Loucy (cell line): ENCODE data around the gene ASIC2.

ENCODE experiments used
- H2AFZ ChIP-seq: fragments of 200-600 bp; sonication (generic); 2 replicates; pipeline ENCODE4 v1.6.0; 2016; ENCODE audit warnings: antibody characterized with exemption, mild to moderate bottlenecking, low read length, moderate library complexity
- H3F3A ChIP-seq: fragments of 200-600 bp; 2 replicates; pipeline ENCODE4 v1.6.0; 2016; ENCODE audit warnings: antibody characterized with exemption, low read depth, mild to moderate bottlenecking
- H3K27me3 ChIP-seq: fragments of 200-600 bp; sonication (generic); 2 replicates; pipeline ENCODE4 v1.6.1; 2014; ENCODE audit warnings: low read length, mild to moderate bottlenecking; ENCODE audit not compliant: insufficient read depth, poor library complexity, severe bottlenecking
- H3K36me3 ChIP-seq: fragments of 200-600 bp; sonication (generic); 2 replicates; pipeline ENCODE4 v1.6.1; 2016; ENCODE audit warnings: low read length; ENCODE audit not compliant: insufficient read depth
- H3K4me1 ChIP-seq: fragments of 200-600 bp; sonication (generic); 2 replicates; pipeline ENCODE4 v1.5.1; 2014; ENCODE audit warnings: low read length, mild to moderate bottlenecking; ENCODE audit not compliant: insufficient read depth, poor library complexity, severe bottlenecking
- H3K4me2 ChIP-seq: fragments of 200-600 bp; sonication (generic); 2 replicates; pipeline ENCODE4 v1.6.0; 2014; ENCODE audit warnings: antibody characterized with exemption, low read length, low read depth, mild to moderate bottlenecking; ENCODE audit not compliant: poor library complexity, severe bottlenecking
- H3K4me3 ChIP-seq: fragments of 200-600 bp; sonication (generic); 2 replicates; pipeline ENCODE4 v1.5.1; 2014; ENCODE audit warnings: low read length, mild to moderate bottlenecking, mixed read lengths; ENCODE audit not compliant: poor library complexity, severe bottlenecking
- H3K79me2 ChIP-seq: fragments of 200-600 bp; sonication (generic); 2 replicates; pipeline ENCODE4 v1.6.1; 2014; ENCODE audit warnings: low read length; ENCODE audit not compliant: insufficient read depth
- H3K9ac ChIP-seq: fragments of 200-600 bp; sonication (generic); 2 replicates; pipeline ENCODE4 v1.6.0; 2014; ENCODE audit warnings: mild to moderate bottlenecking, low read depth, low read length, moderate library complexity; ENCODE audit not compliant: poor library complexity, severe bottlenecking
- H3K9me2 ChIP-seq: fragments of 200-600 bp; sonication (generic); replicated peaks from 2 replicates; pipeline ENCODE4 v1.6.1; 2016; ENCODE audit warnings: low read depth, low read length, mixed read lengths
- H3K9me3 ChIP-seq: fragments of 200-600 bp; sonication (generic); 2 replicates; pipeline ENCODE4 v1.6.1; 2014; ENCODE audit warnings: mild to moderate bottlenecking, antibody characterized with exemption, low read length, low read depth; ENCODE audit not compliant: insufficient read depth
- H4K20me1 ChIP-seq: fragments of 200-600 bp; sonication (generic); 2 replicates; pipeline ENCODE4 v1.6.0; 2014; ENCODE audit warnings: antibody characterized with exemption, low read length, mild to moderate bottlenecking; ENCODE audit not compliant: insufficient read depth, poor library complexity, severe bottlenecking
- CTCF ChIP-seq: fragments of 200-600 bp; sonication (generic); conservative IDR thresholded peaks from 2 replicates; pipeline ENCODE4 v1.5.1; 2014; ENCODE audit warnings: mild to moderate bottlenecking, antibody characterized with exemption, low read length
- EZH2phosphoT487 ChIP-seq: fragments of 200-600 bp; IDR thresholded peaks from 2 replicates; pipeline ENCODE4 v1.6.1; 2018; ENCODE audit warnings: antibody characterized with exemption, mild to moderate bottlenecking, moderate library complexity, borderline replicate concordance

ASIC2 gene

DNA sequence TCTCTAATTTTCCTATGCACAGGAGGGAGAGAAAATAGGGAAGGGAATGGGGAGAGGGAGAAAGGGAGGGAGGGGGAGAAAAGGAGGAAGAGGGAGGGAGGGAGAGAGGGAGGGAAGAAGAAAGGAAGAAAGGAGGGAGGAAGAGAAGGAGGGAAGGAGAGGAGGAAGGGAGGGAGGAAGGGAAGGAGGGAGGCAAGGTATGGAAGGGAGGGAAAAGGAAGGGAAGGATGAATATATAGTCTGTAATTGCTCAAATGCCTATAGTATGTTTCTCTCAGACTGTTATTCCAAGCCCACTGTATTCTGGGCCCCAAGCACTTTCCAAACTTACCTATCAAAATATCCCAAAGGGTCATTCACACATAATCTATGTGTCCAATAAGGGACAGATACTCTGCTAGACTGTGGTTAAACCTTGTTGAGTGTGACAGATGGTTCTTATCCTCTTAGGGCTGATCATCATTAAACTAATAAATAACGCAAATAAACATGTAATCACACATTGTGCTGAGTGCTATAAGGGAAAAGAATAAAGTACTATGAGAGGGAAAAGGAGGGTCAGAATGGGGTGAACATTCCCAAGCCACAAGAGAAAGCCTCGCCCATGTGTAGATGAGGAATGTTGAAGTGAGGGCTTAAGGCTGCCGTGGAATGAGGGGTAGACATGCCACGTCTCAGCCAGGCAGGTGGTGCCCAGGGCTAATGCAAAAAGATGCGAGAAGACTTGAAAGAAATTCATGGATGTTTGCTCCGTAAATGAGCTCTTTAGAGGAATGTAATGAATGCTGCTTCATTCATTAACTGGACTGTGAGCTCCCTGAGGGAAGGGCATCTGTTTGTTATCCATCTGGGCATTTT lies 30.6 kb downstream of the ASIC2 start:
- Histone ChIP-seq H3K27me3 (no peaks in the 10 kb centered on the region), H3K9me2 (0 out of 2 replicates have a peak, but pooled peaks cover 3% of the 10 kb centered on the region), H2AFZ (no peak overlapping the region), H3K4me2 (no peak overlapping the region), H3K9me3 (no peaks in the 10 kb centered on the region; the same call in 1 of the 2 replicates), H3K36me3 (no peaks in the 10 kb centered on the region), H3K79me2 (no peaks in the 10 kb centered on the region), H3F3A (no peaks in the 10 kb centered on the region), H3K4me1 (no peaks in the 10 kb centered on the region), H3K4me3 (no peak overlapping the region), H3K9ac (no peak overlapping the region), H4K20me1 (no peaks in the 10 kb centered on the region)
- TF ChIP-seq EZH2phosphoT487 (no peak), CTCF (no peak)

DNA sequence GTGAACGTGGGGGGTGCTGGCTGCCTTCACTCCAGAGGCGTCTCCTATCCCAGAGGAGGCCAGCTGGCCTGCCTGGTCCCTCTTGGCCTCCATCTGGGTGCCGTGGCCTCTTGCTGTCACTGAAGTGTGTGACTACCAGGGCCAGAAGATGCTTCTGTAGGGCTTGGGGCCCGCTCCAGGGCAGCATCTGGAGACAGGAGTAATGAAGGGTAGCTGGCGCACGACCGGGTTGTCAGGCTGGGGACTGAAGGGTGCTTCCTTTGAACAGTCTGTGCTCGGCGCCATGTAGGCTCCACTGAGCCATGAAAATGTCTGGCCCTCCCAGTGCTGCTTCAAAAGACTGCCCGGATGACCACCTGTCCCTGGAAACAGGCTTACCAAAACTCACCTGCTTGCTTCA lies 31.3 kb downstream of the ASIC2 start:
- Histone ChIP-seq H2AFZ (no peak overlapping the region), H3K36me3 (no peaks in the 10 kb centered on the region), H3K79me2 (no peaks in the 10 kb centered on the region), H3K9ac (no peak overlapping the region), H3F3A (no peaks in the 10 kb centered on the region), H3K9me3 (no peaks in the 10 kb centered on the region; the same call in 1 of the 2 replicates), H3K4me3 (no peak overlapping the region), H3K27me3 (no peaks in the 10 kb centered on the region), H3K4me1 (no peaks in the 10 kb centered on the region), H3K9me2 (0 out of 2 replicates have a peak, but pooled peaks cover 3% of the 10 kb centered on the region), H4K20me1 (no peaks in the 10 kb centered on the region), H3K4me2 (no peak overlapping the region)
- TF ChIP-seq CTCF (no peak), EZH2phosphoT487 (no peak)

DNA sequence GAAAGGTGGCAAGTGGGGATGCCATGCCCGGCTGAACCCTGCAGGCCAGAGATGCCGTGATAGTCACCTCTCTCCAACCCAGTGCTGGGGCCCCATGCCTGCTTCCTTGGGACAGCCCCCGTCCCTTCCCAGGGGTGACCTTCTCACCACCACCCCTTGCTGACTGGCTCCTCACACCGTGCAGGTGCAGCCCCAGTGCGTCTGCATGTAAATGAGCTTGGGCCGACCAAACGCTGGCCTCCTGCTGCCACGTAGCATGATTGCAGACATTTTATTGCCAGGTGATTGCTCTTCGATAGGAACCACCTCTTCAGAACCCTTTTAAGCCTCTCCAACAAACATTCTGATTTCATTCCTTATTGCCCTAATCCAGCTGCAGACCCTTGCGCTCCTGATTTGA lies 32.5 kb downstream of the ASIC2 start:
- TF ChIP-seq CTCF (no peak), EZH2phosphoT487 (no peak)
- Histone ChIP-seq H4K20me1 (no peaks in the 10 kb centered on the region), H3K9me3 (no peaks in the 10 kb centered on the region; the same call in 1 of the 2 replicates), H3K79me2 (no peaks in the 10 kb centered on the region), H3F3A (no peaks in the 10 kb centered on the region), H3K4me2 (no peak overlapping the region), H3K36me3 (no peaks in the 10 kb centered on the region), H3K27me3 (no peaks in the 10 kb centered on the region), H3K9me2 (0 out of 2 replicates have a peak, but pooled peaks cover 3% of the 10 kb centered on the region), H3K4me3 (no peak overlapping the region), H2AFZ (no peak overlapping the region), H3K4me1 (no peaks in the 10 kb centered on the region), H3K9ac (no peak overlapping the region)
